ENCODE measurements around the gene INTS7. TPM values are rescaled to one million over a fixed set of nuclear protein-coding genes. Genes with fewer than 3 reads are reported as not detected.

The INTS7 gene
- total RNA-seq: 22.1 and 27.8 TPM in 2 replicates

DNA sequence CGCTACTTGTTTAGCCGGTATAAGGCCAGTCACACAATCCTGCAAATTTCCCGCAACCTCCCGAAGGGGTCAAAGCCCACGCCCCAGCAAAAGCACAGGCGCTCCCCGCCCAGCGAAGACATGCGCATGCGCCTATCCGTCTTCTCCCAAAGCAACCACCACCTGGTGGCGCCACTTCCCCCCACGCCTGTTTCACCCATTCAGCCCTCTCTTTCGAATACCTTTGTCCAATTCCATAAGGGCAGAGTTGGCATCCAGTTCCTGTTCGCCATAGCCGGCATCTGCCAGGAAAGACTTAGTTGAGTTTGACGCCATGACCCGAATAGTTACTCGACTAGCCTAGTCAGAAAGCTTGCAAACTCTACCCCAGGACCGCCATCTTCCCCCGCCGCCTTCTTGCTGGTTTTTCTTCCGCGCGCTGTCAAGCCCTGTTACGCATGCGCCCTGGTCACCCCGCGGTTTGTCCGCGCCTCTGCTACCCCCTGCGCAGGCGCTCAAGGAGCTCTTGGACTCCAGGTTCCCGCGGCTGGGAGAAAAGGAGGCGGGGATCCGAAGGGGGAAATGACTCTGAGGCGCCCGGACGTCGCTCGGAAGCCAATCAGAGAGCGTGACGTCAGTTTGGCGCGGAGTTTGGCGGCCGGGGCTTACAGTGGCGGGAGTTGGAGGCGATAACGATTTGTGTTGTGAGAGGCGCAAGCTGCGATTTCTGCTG is at the start of gene INTS7, which contains the start of gene DTL:
INTS7 (minus strand) TSS at position 435 of the 712 bp plus-strand sequence; CDS start at position 315, 120 bp downstream.
DTL (plus strand) TSS at position 626 of the 712 bp plus-strand sequence. CDS start 143 bp downstream, outside the sequence.

Small RNAs within 50 kb of the gene (small RNA-seq; reads per million reads assigned to genes)
- gene MIR3122 (not detected), gene RF00568 (not detected)

Other genes starting within 250 kb of the INTS7 start
- 39.0 and 48.7 TPM in 2 replicates for gene LPGAT1, start 204.8 kb downstream of the INTS7 start, total RNA-seq
- 22.3 and 29.7 TPM in 2 replicates for gene DTL, start 191 bp upstream of the INTS7 start, total RNA-seq
- gene PPP2R5A, start 249.9 kb upstream of the INTS7 start, total RNA-seq: 34.4 and 53.2 TPM in 2 replicates

All from thoracic aorta endothelial cell (primary cell).